Smooth muscle cell (in vitro differentiated cells): ENCODE results near the gene GMDS. TPM values are rescaled to one million over a fixed set of nuclear protein-coding genes. Genes with fewer than 3 reads are reported as not detected.

ENCODE experiments used
- DNase-seq: peaks from one replicate; lab custom pipeline; 2025; ENCODE audit not compliant: unreplicated experiment; lab: John Stamatoyannopoulos, UW
- H2AFZ ChIP-seq: fragments of 200-600 bp; sonication (generic); 2 replicates; pipeline ENCODE4 v1.6.0; 2016; ENCODE audit warnings: antibody characterized with exemption, low read depth, mild to moderate bottlenecking
- H3F3A ChIP-seq: fragments of 200-600 bp; sonication (generic); 2 replicates; pipeline ENCODE4 v1.6.0; 2017; ENCODE audit warnings: antibody characterized with exemption, low read depth
- H3K27ac ChIP-seq: fragments of 200-600 bp; sonication (generic); 2 replicates; pipeline ENCODE4 v1.5.1; 2016; ENCODE audit warnings: low read depth, mild to moderate bottlenecking
- H3K27me3 ChIP-seq: fragments of 200-600 bp; sonication (generic); 2 replicates; pipeline ENCODE4 v1.6.1; 2016; ENCODE audit warnings: low read depth, mild to moderate bottlenecking
- H3K36me3 ChIP-seq: fragments of 200-600 bp; sonication (generic); 2 replicates; pipeline ENCODE4 v1.5.1; 2016; ENCODE audit warnings: low read depth
- H3K4me1 ChIP-seq: fragments of 200-600 bp; sonication (generic); 2 replicates; pipeline ENCODE4 v1.5.1; 2016; ENCODE audit warnings: low read depth
- H3K4me2 ChIP-seq: fragments of 200-600 bp; sonication (generic); 2 replicates; pipeline ENCODE4 v1.6.0; 2016; ENCODE audit warnings: mild to moderate bottlenecking
- H3K4me3 ChIP-seq: fragments of 200-600 bp; sonication (generic); 2 replicates; pipeline ENCODE4 v1.5.1; 2016; ENCODE audit warnings: mild to moderate bottlenecking
- H3K79me2 ChIP-seq: fragments of 200-600 bp; sonication (generic); 2 replicates; pipeline ENCODE4 v1.6.0; 2016; ENCODE audit warnings: low read depth, mild to moderate bottlenecking
- H3K9ac ChIP-seq: fragments of 200-600 bp; sonication (generic); 2 replicates; pipeline ENCODE4 v1.6.0; 2016; ENCODE audit warnings: low read depth
- H3K9me3 ChIP-seq: fragments of 200-600 bp; sonication (generic); replicated peaks from 2 replicates; pipeline ENCODE4 v1.5.1; 2016; ENCODE audit warnings: low read depth
- H4K20me1 ChIP-seq: fragments of 200-600 bp; sonication (generic); 2 replicates; pipeline ENCODE4 v1.6.0; 2016; ENCODE audit warnings: low read depth
- WGBS: methylation state at CpG from one replicate; pipeline ENCODE4 v1.1.7; 2016; ENCODE audit warnings: low lambda C conversion rate; 5-methylcytosine and 5-hydroxymethylcytosine counted together
- polyA plus RNA-seq: library from polyadenylated mRNA; unstranded; fragments of >200 nt; fragmentation: Nextera tagmentation; extraction: Ambion mirVana; gene quantifications from 2 replicates; pipeline ENCODE4 v1.2.1, GENCODE V29; 2016
- total RNA-seq: library from RNA; depleted of rRNA; stranded (reverse); fragments of >200 nt; gene quantifications from 2 replicates; pipeline ENCODE4 v1.2.3, GENCODE V29; 2014
- TF ChIP-seq, protein P1 (sequence below): fragments of 200-600 bp; sonication (generic); IDR thresholded peaks from 2 replicates; pipeline ENCODE4 v1.5.1; 2017; ENCODE audit warnings: borderline replicate concordance, mild to moderate bottlenecking, antibody characterized with exemption; ENCODE audit not compliant: insufficient read depth, poor library complexity, severe bottlenecking

The GMDS gene
- total and polyA plus RNA-seq, 2 experiments from 2014 or later, result 3.7 to 8.5 TPM

- H4K20me1 ChIP-seq, result no peaks in the 10 kb centered on the region
- H3K4me3 ChIP-seq, result no peak overlapping the region
- WGBS, result 91% methylated on average over 11 of the region's 11 CpGs
- TF ChIP-seq, protein P1, sequence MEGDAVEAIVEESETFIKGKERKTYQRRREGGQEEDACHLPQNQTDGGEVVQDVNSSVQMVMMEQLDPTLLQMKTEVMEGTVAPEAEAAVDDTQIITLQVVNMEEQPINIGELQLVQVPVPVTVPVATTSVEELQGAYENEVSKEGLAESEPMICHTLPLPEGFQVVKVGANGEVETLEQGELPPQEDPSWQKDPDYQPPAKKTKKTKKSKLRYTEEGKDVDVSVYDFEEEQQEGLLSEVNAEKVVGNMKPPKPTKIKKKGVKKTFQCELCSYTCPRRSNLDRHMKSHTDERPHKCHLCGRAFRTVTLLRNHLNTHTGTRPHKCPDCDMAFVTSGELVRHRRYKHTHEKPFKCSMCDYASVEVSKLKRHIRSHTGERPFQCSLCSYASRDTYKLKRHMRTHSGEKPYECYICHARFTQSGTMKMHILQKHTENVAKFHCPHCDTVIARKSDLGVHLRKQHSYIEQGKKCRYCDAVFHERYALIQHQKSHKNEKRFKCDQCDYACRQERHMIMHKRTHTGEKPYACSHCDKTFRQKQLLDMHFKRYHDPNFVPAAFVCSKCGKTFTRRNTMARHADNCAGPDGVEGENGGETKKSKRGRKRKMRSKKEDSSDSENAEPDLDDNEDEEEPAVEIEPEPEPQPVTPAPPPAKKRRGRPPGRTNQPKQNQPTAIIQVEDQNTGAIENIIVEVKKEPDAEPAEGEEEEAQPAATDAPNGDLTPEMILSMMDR, result no peak
- no peaks in the 10 kb centered on the region for H3K79me2 ChIP-seq
- H3K4me1 ChIP-seq, result peaks cover 13% of the 10 kb centered on the region
- no peak overlapping the region for H3K27ac ChIP-seq
- peaks cover 10% of the 10 kb centered on the region for H3K27me3 ChIP-seq
- H3F3A ChIP-seq, result no peaks in the 10 kb centered on the region
- no peak for DNase-seq
- H3K9ac ChIP-seq, result no peak overlapping the region
- H2AFZ ChIP-seq, result no peak overlapping the region
- H3K9me3 ChIP-seq, result no peaks in the 10 kb centered on the region
- H3K36me3 ChIP-seq, result no peaks in the 10 kb centered on the region
- no peak overlapping the region for H3K4me2 ChIP-seq
These were observed 545.0 kb downstream of the GMDS start for GRCh38 chr6:1700278-1700967.

DNA sequence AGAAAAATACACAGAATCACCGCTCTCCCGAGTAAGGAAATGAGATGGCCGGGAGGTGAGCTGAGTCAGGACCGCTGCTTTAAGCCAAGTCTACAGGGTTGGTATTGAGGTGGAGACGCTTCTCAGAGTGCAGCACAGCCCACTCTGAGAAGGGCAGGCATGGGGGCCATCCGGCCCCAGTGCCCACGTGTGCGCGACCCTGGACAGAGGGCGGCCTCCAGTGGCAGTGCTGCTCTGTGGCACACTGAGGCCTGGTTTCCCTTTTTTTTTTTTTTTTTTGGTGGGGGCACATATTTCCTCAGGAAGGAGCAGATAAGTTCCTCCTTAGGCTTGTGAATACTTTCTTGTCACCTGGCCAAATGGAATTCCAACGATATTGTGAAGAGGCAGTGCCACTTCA is 546.9 kb downstream of the GMDS start:
- no peaks in the 10 kb centered on the region for H3F3A ChIP-seq
- H2AFZ ChIP-seq, result no peak overlapping the region
- H3K27me3 ChIP-seq, result peaks cover 10% of the 10 kb centered on the region
- no peak overlapping the region for H3K9ac ChIP-seq
- no peak overlapping the region for H3K4me2 ChIP-seq
- no peaks in the 10 kb centered on the region for H3K36me3 ChIP-seq
- TF ChIP-seq, protein P1, result no peak
- H4K20me1 ChIP-seq, result no peaks in the 10 kb centered on the region
- no peak overlapping the region for H3K4me3 ChIP-seq
- no peaks in the 10 kb centered on the region for H3K9me3 ChIP-seq
- peaks cover 13% of the 10 kb centered on the region for H3K4me1 ChIP-seq
- DNase-seq, result no peak
- H3K27ac ChIP-seq, result no peak overlapping the region
- WGBS, result 92% methylated on average over 11 of the region's 11 CpGs
- no peaks in the 10 kb centered on the region for H3K79me2 ChIP-seq

DNA sequence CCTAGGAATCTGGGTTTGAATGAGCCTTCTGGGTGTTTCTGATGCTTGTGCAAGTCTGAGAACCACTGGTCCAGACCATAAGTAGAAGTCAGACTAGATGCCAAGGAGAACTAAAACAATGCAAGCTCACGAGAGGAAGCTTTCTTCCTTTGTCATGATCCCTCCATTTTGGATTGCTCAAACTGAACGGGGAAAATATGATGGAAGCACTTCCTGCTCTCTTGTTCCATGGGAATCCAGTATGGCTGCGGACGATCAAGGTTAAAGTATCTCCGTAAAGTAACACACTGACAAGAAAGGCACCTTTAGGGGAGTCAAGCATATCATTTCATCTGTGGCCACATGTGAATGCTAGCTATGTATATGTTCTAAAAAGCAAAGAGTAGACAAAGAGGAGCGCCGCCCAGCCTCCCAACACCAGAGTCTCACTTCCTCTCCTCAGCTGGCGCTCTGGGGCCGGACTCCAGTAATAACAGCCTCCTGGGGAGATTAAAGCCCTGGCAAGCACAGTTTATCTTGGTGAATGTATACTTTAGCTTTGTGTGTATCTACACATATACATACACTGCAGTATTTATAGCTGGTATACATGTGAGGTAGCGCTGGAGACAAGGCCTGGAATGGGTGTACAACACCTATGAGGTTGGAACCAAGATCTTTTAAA is 547.6 kb downstream of the GMDS start:
- DNase-seq, result no peak
- Histone ChIP-seq H3K4me3 (no peak overlapping the region), H2AFZ (no peak overlapping the region), H3K36me3 (no peaks in the 10 kb centered on the region), H3K27me3 (peaks cover 3% of the 10 kb centered on the region), H3F3A (no peaks in the 10 kb centered on the region), H3K9me3 (no peaks in the 10 kb centered on the region), H3K4me2 (no peak overlapping the region), H3K79me2 (no peaks in the 10 kb centered on the region), H3K27ac (no peak overlapping the region), H4K20me1 (no peaks in the 10 kb centered on the region), H3K9ac (no peak overlapping the region), H3K4me1 (peaks cover 13% of the 10 kb centered on the region)
- 97% methylated on average over 10 of the region's 10 CpGs for whole genome bisulfite sequencing
- TF ChIP-seq, protein P1, result no peak

GRCh38 chr6:1696463-1696850 is 548.9 kb downstream of the GMDS start:
- Histone ChIP-seq H3K4me1 (peaks cover 2% of the 10 kb centered on the region), H3K4me3 (no peak overlapping the region), H3K27ac (no peak overlapping the region), H3K27me3 (no peaks in the 10 kb centered on the region), H3K9ac (no peak overlapping the region), H2AFZ (no peak overlapping the region), H3K36me3 (no peaks in the 10 kb centered on the region), H3K9me3 (no peaks in the 10 kb centered on the region), H4K20me1 (no peaks in the 10 kb centered on the region), H3F3A (no peaks in the 10 kb centered on the region), H3K79me2 (no peaks in the 10 kb centered on the region), H3K4me2 (no peak overlapping the region)
- 92% methylated on average over 6 of the region's 6 CpGs for WGBS
- TF ChIP-seq, protein P1, result no peak
- DNase-seq, result no peak
